T-cell (primary cell): ENCODE data around the gene C14orf132. TPM values are rescaled to one million over a fixed set of nuclear protein-coding genes. Genes with fewer than 3 reads are reported as not detected.

Experiments
- ATAC-seq, 4 experiments: fragments of 200-7000 bp in 3 of 4; fragments of 150-1000 bp in 1 of 4; cut with Tn5 transposase; replicated peaks in 1 of 4; 1 replicate in 3 of 4; 2 replicates in 1 of 4; pipeline ENCODE4 v1.10.0; 2021; ENCODE audit warnings: moderate library complexity in 3 of 4, mild to moderate bottlenecking in 2 of 4, moderate number of reproducible peaks in 1 of 4
- CTCF ChIA-PET, 2 donors: fragments of 300-600 bp; sonication (Branson Sonifier 250); formaldehyde crosslinking; loops; one replicate each; lab custom pipeline; 2022; ENCODE audit warnings: antibody characterized with exemption in 2 of 2; lab: Charles Lee
- POLR2A ChIA-PET, 2 donors: fragments of 300-600 bp; sonication (Branson Sonifier 250); formaldehyde crosslinking; loops; one replicate each; lab custom pipeline; 2022; ENCODE audit warnings: antibody characterized with exemption in 2 of 2; lab: Charles Lee
- DNase-seq, 35 experiments: peaks; one replicate each; pipeline versions ENCODE4 v3.0.0 to v3.0.0-alpha.2; 2013 to 2023
- H3K27ac ChIP-seq: one replicate; pipeline ENCODE4 v1.5.1; 2013; ENCODE audit warnings: low read length
- H3K27me3 ChIP-seq, 2 experiments: replicated peaks in 1 of 2; 1 replicate in 1 of 2; 2 replicates in 1 of 2; pipeline versions ENCODE4 v1.6.1 to v1.7.0; 2013; ENCODE audit warnings: low read length in 1 of 2, mixed read lengths in 1 of 2; ENCODE audit not compliant: control insufficient read depth in 2 of 2, insufficient read depth in 2 of 2; ENCODE audit errors: extremely low read depth in 1 of 2
- H3K36me3 ChIP-seq, 2 donors: 1 replicate in 1 of 2; 2 replicates in 1 of 2; pipeline versions ENCODE4 v1.6.1 to v1.7.0; 2013; ENCODE audit warnings: low read length in 1 of 2; ENCODE audit not compliant: control insufficient read depth in 2 of 2, insufficient read depth in 1 of 2; ENCODE audit errors: extremely low read depth in 1 of 2
- H3K4me1 ChIP-seq, 2 experiments: 1 replicate in 1 of 2; 2 replicates in 1 of 2; pipeline versions ENCODE4 v1.6.1 to v1.7.0; 2013; ENCODE audit warnings: low read length in 2 of 2, mixed read lengths in 1 of 2; ENCODE audit not compliant: insufficient read depth in 2 of 2, control insufficient read depth in 1 of 2; ENCODE audit errors: extremely low read depth in 1 of 2
- H3K4me3 ChIP-seq, 2 donors: 1 replicate in 1 of 2; 2 replicates in 1 of 2; pipeline versions ENCODE4 v1.5.1 to v1.7.0; 2013; ENCODE audit warnings: mild to moderate bottlenecking in 2 of 2, low read length in 1 of 2, moderate library complexity in 1 of 2; ENCODE audit not compliant: control insufficient read depth in 1 of 2; ENCODE audit errors: extremely low read depth in 1 of 2
- H3K9me3 ChIP-seq: 2 replicates; pipeline ENCODE4 v1.7.0; 2013
- H3K27ac Mint-ChIP-seq, 2 donors: one replicate each; pipeline ENCODE4 v1.8.0; 2020 to 2021; ENCODE audit warnings: mild to moderate bottlenecking in 2 of 2, mixed read lengths in 2 of 2
- H3K27me3 Mint-ChIP-seq, 2 donors: one replicate each; pipeline ENCODE4 v1.8.0; 2021 to 2022; ENCODE audit warnings: mixed read lengths in 2 of 2
- H3K36me3 Mint-ChIP-seq: one replicate; pipeline ENCODE4 v1.8.0; 2021; ENCODE audit warnings: mixed read lengths
- H3K4me1 Mint-ChIP-seq, 3 donors: one replicate each; pipeline ENCODE4 v1.8.0; 2020 to 2022; ENCODE audit warnings: mixed read lengths in 3 of 3, mild to moderate bottlenecking in 1 of 3
- H3K4me3 Mint-ChIP-seq, 3 donors: one replicate each; pipeline ENCODE4 v1.8.0; 2020 to 2022; ENCODE audit warnings: mild to moderate bottlenecking in 3 of 3, mixed read lengths in 3 of 3, moderate library complexity in 3 of 3
- H3K9me3 Mint-ChIP-seq, 3 donors: one replicate each; pipeline ENCODE4 v1.8.0; 2020 to 2022; ENCODE audit warnings: mixed read lengths in 3 of 3
- WGBS: methylation state at CpG from one replicate; pipeline ENCODE4 v1.1.5; 2013; ENCODE audit warnings: missing lambda C conversion rate; ENCODE audit not compliant: insufficient coverage; 5-methylcytosine and 5-hydroxymethylcytosine counted together
- total RNA-seq, 35 experiments: library from RNA in 6 of 35; stranded (reverse) in 6 of 35; fragments of 120-200 nt in 1 of 35; gene quantifications; one replicate each; pipeline versions ENCODE4 v1.2.1 to v1.2.4 and lab custom pipeline; 2013 to 2026

C14orf132 gene
- total RNA-seq, 5 donors from 2014 or later (not counting 1 experiment from before 2014, with no cell fraction given), result 3.5 to 8.4 (median 5.2) TPM

- ATAC-seq, result no peak
- no peak overlapping the region for H3K27ac ChIP-seq
- Mint-ChIP-seq H3K27ac (no peak overlapping the region), H3K27me3 (peaks cover 14 to 27% of the 10 kb centered on the region in 2 donors), H3K36me3 (peaks cover 4% of the 10 kb centered on the region), H3K4me1 (peaks cover 0 to 2% (median 0%) of the 10 kb centered on the region in 3 donors), H3K9me3 (no peaks in the 10 kb centered on the region), H3K4me3 (no peak overlapping the region)
- WGBS, result 70% methylated on average over 5 of the region's 5 CpGs
- ChIA-PET POLR2A (no interaction called here), CTCF (no interaction called here)
- H3K36me3 ChIP-seq, result no peaks in the 10 kb centered on the region
- no peak overlapping the region for H3K4me3 ChIP-seq
- peaks cover 2 to 61% of the 10 kb centered on the region in 2 experiments for H3K27me3 ChIP-seq
- no peak for DNase-seq
- no peaks in the 10 kb centered on the region for H3K4me1 ChIP-seq
- no peaks in the 10 kb centered on the region for H3K9me3 ChIP-seq
Measured at GRCh38 chr14:96053248-96053599, 14.1 kb downstream of the C14orf132 start.

GRCh38 chr14:96053600-96054381, 14.6 kb downstream of the C14orf132 start:
- POLR2A ChIA-PET, result no interaction called here
- H3K4me1 Mint-ChIP-seq, result peaks cover 0 to 2% (median 0%) of the 10 kb centered on the region in 3 donors
- 66% methylated on average over 3 of the region's 13 CpGs for WGBS

GRCh38 chr14:96054661-96055060, 15.5 kb downstream of the C14orf132 start:
- no peaks in the 10 kb centered on the region for H3K4me1 ChIP-seq
- ATAC-seq (no peak), DNase-seq (no peak)
- ChIA-PET POLR2A (no interaction called here), CTCF (no interaction called here)
- Mint-ChIP-seq H3K36me3 (peaks cover 4% of the 10 kb centered on the region), H3K4me1 (peaks cover 0 to 2% (median 0%) of the 10 kb centered on the region in 3 donors), H3K4me3 (no peak overlapping the region), H3K27ac (no peak overlapping the region), H3K27me3 (peaks cover 14 to 29% of the 10 kb centered on the region in 2 donors), H3K9me3 (no peaks in the 10 kb centered on the region)
- H3K27me3 ChIP-seq, result peaks cover 2 to 67% of the 10 kb centered on the region in 2 experiments
- H3K4me3 ChIP-seq, result no peak overlapping the region
- no CpG with 5 or more reads among the region's 2 CpGs for WGBS
- H3K9me3 ChIP-seq, result no peaks in the 10 kb centered on the region
- no peak overlapping the region for H3K27ac ChIP-seq
- no peaks in the 10 kb centered on the region for H3K36me3 ChIP-seq

More at GRCh38 chr14:96053600-96054381, 14.6 kb downstream of the C14orf132 start:
- Histone ChIP-seq H3K4me3 (no peak overlapping the region), H3K36me3 (no peaks in the 10 kb centered on the region), H3K9me3 (no peaks in the 10 kb centered on the region), H3K4me1 (no peaks in the 10 kb centered on the region), H3K27me3 (peaks cover 2 to 61% of the 10 kb centered on the region in 2 experiments), H3K27ac (no peak overlapping the region)
- Mint-ChIP-seq H3K27ac (no peak overlapping the region), H3K36me3 (peaks cover 4% of the 10 kb centered on the region), H3K27me3 (peaks cover 14 to 29% of the 10 kb centered on the region in 2 donors), H3K4me3 (no peak overlapping the region), H3K9me3 (no peaks in the 10 kb centered on the region)
- no peak for DNase-seq
- CTCF ChIA-PET, result no interaction called here
- no peak for ATAC-seq

GRCh38 chr14:96055065-96055752, 16.0 kb downstream of the C14orf132 start:
- CTCF ChIA-PET, result no interaction called here

GRCh38 chr14:96055753-96056508, 16.8 kb downstream of the C14orf132 start:
- Mint-ChIP-seq H3K4me1 (peaks cover 0 to 2% (median 0%) of the 10 kb centered on the region in 3 donors), H3K9me3 (no peaks in the 10 kb centered on the region), H3K4me3 (no peak overlapping the region), H3K36me3 (peaks cover 4% of the 10 kb centered on the region), H3K27me3 (peaks cover 22 to 32% of the 10 kb centered on the region in 2 donors), H3K27ac (no peak overlapping the region)
- H3K9me3 ChIP-seq, result no peaks in the 10 kb centered on the region
- ChIA-PET POLR2A (no interaction called here), CTCF (no interaction called here)
- DNase-seq, result no peak
- no peak for ATAC-seq
- H3K27me3 ChIP-seq, result peaks cover 2 to 77% of the 10 kb centered on the region in 2 experiments
- no peak overlapping the region for H3K27ac ChIP-seq
- H3K36me3 ChIP-seq, result no peaks in the 10 kb centered on the region
- H3K4me3 ChIP-seq, result no peak overlapping the region
- H3K4me1 ChIP-seq, result no peaks in the 10 kb centered on the region
- 70% methylated on average over 5 of the region's 10 CpGs for WGBS

More at GRCh38 chr14:96055065-96055752, 16.0 kb downstream of the C14orf132 start:
- Histone ChIP-seq H3K4me1 (no peaks in the 10 kb centered on the region), H3K27me3 (peaks cover 2 to 72% of the 10 kb centered on the region in 2 experiments), H3K36me3 (no peaks in the 10 kb centered on the region), H3K27ac (no peak overlapping the region), H3K4me3 (no peak overlapping the region), H3K9me3 (no peaks in the 10 kb centered on the region)
- Mint-ChIP-seq H3K9me3 (no peaks in the 10 kb centered on the region), H3K27me3 (peaks cover 16 to 29% of the 10 kb centered on the region in 2 donors), H3K27ac (no peak overlapping the region), H3K4me1 (peaks cover 0 to 2% (median 0%) of the 10 kb centered on the region in 3 donors), H3K36me3 (peaks cover 4% of the 10 kb centered on the region), H3K4me3 (no peak overlapping the region)
- ATAC-seq (no peak), DNase-seq (no peak)
- WGBS, result 80% methylated on average over 7 of the region's 12 CpGs
- POLR2A ChIA-PET, result no interaction called here
